H9 (cell line): ENCODE measurements around the gene FYN. TPM values are rescaled to one million over a fixed set of nuclear protein-coding genes. Genes with fewer than 3 reads are reported as not detected.
"Not testable (repeated sequence)": the region's sequence is repeated elsewhere in the genome, so short reads cannot be mapped to it uniquely, and the experiment has no call there.

Experiments used
- DNase-seq: peaks from one replicate; pipeline ENCODE4 v3.0.0-alpha.2; 2017
- H2AFZ ChIP-seq: one replicate; pipeline ENCODE4 v1.6.1; 2013; ENCODE audit warnings: mild to moderate bottlenecking, low read length, control low read depth, moderate library complexity
- H2AK5ac ChIP-seq: 2 replicates; pipeline ENCODE4 v1.6.1; 2013; ENCODE audit warnings: low read length, control low read depth, mixed read lengths; ENCODE audit not compliant: insufficient read length
- H2BK120ac ChIP-seq: one replicate; pipeline ENCODE4 v1.6.1; 2013; ENCODE audit warnings: low read depth, mild to moderate bottlenecking, low read length, control low read depth, inconsistent platforms; ENCODE audit not compliant: poor library complexity, severe bottlenecking
- H2BK12ac ChIP-seq: 2 replicates; pipeline ENCODE4 v1.6.1; 2013; ENCODE audit warnings: low read length, control low read depth, mixed read lengths, low read depth; ENCODE audit not compliant: insufficient read length
- H2BK15ac ChIP-seq: 2 replicates; pipeline ENCODE4 v1.6.1; 2013; ENCODE audit warnings: low read depth, low read length, control low read depth
- H2BK20ac ChIP-seq: one replicate; pipeline ENCODE4 v1.6.1; 2013; ENCODE audit warnings: low read depth, mild to moderate bottlenecking, low read length, control low read depth, inconsistent platforms; ENCODE audit not compliant: poor library complexity, severe bottlenecking
- H2BK5ac ChIP-seq: 2 replicates; pipeline ENCODE4 v1.6.1; 2013; ENCODE audit warnings: low read length, control low read depth, mixed read lengths; ENCODE audit not compliant: insufficient read length
- H3K14ac ChIP-seq: 2 replicates; pipeline ENCODE4 v1.6.1; 2013; ENCODE audit warnings: low read length, control low read depth; ENCODE audit not compliant: insufficient read depth
- H3K18ac ChIP-seq: 2 replicates; pipeline ENCODE4 v1.6.1; 2013; ENCODE audit warnings: low read depth, mild to moderate bottlenecking, mixed read lengths, low read length, control low read depth; ENCODE audit not compliant: insufficient read length
- H3K23ac ChIP-seq: 2 replicates; pipeline ENCODE4 v1.6.1; 2013; ENCODE audit warnings: low read length, control low read depth, mixed read lengths, low read depth; ENCODE audit not compliant: insufficient read length
- H3K23me2 ChIP-seq: 2 replicates; pipeline ENCODE4 v1.6.1; 2013; ENCODE audit warnings: low read depth, mild to moderate bottlenecking, mixed read lengths, low read length, control low read depth; ENCODE audit not compliant: insufficient read length, poor library complexity, severe bottlenecking
- H3K27ac ChIP-seq: 2 replicates; pipeline ENCODE4 v1.5.1; 2013; ENCODE audit warnings: low read length, control low read depth, mixed read lengths, low read depth; ENCODE audit not compliant: insufficient read length
- H3K27me3 ChIP-seq: 2 replicates; pipeline ENCODE4 v1.6.1; 2013; ENCODE audit warnings: low read length, control low read depth, inconsistent platforms; ENCODE audit not compliant: insufficient read depth
- H3K4ac ChIP-seq: 2 replicates; pipeline ENCODE4 v1.6.1; 2013; ENCODE audit warnings: low read depth, mild to moderate bottlenecking, control low read depth, inconsistent platforms, low read length, moderate library complexity
- H3K4me1 ChIP-seq: 2 replicates; pipeline ENCODE4 v1.6.1; 2013; ENCODE audit warnings: low read length, control low read depth, inconsistent platforms; ENCODE audit not compliant: insufficient read depth
- H3K4me2 ChIP-seq: 2 replicates; pipeline ENCODE4 v1.6.1; 2013; ENCODE audit warnings: low read length, control low read depth, mixed read lengths; ENCODE audit not compliant: insufficient read length, insufficient read depth
- H3K56ac ChIP-seq: 2 replicates; pipeline ENCODE4 v1.6.1; 2013; ENCODE audit warnings: low read depth, mild to moderate bottlenecking, mixed read lengths, low read length, control low read depth; ENCODE audit not compliant: insufficient read length
- H3K79me1 ChIP-seq: 2 replicates; pipeline ENCODE4 v1.6.1; 2013; ENCODE audit warnings: low read depth, mild to moderate bottlenecking, moderate library complexity, low read length, control low read depth, inconsistent platforms; ENCODE audit not compliant: insufficient read depth, poor library complexity, severe bottlenecking
- H3K79me2 ChIP-seq: 2 replicates; pipeline ENCODE4 v1.6.1; 2013; ENCODE audit warnings: low read length, control low read depth, inconsistent platforms; ENCODE audit not compliant: insufficient read depth
- H3K9ac ChIP-seq: 2 replicates; pipeline ENCODE4 v1.6.1; 2013; ENCODE audit warnings: low read length, control low read depth, mixed read lengths; ENCODE audit not compliant: insufficient read length; ENCODE audit errors: extremely low read depth
- H3K9me3 ChIP-seq: one replicate; pipeline ENCODE4 v1.6.1; 2013; ENCODE audit warnings: low read depth, low read length, inconsistent platforms; ENCODE audit not compliant: control insufficient read depth
- H3T11ph ChIP-seq: one replicate; pipeline ENCODE4 v1.6.1; 2013; ENCODE audit warnings: mild to moderate bottlenecking, low read length, control low read depth, inconsistent platforms
- H4K20me1 ChIP-seq: one replicate; pipeline ENCODE4 v1.6.1; 2013; ENCODE audit not compliant: control insufficient read depth, insufficient read length, insufficient read depth
- H4K5ac ChIP-seq: 2 replicates; pipeline ENCODE4 v1.6.1; 2013; ENCODE audit warnings: low read depth, mild to moderate bottlenecking, mixed read lengths, low read length, control low read depth; ENCODE audit not compliant: insufficient read length
- H4K8ac ChIP-seq: replicated peaks from 2 replicates; pipeline ENCODE4 v1.6.1; 2013; ENCODE audit warnings: low read length, control low read depth, mixed read lengths, low read depth; ENCODE audit not compliant: insufficient read length
- H4K91ac ChIP-seq: 2 replicates; pipeline ENCODE4 v1.6.1; 2013; ENCODE audit warnings: low read depth, mild to moderate bottlenecking, moderate library complexity, mixed read lengths, low read length, control low read depth; ENCODE audit not compliant: insufficient read length
- H3K27ac Mint-ChIP-seq, 3 experiments: 2 replicates in 2 of 3; 3 replicates in 1 of 3; pipeline ENCODE4 v1.8.0; 2020 to 2021; ENCODE audit warnings: mixed read lengths in 3 of 3, mild to moderate bottlenecking in 1 of 3, moderate library complexity in 1 of 3
- H3K27me3 Mint-ChIP-seq: 2 replicates; pipeline ENCODE4 v1.8.0; 2021; ENCODE audit warnings: low read depth, mild to moderate bottlenecking, moderate library complexity, mixed read lengths
- H3K36me3 Mint-ChIP-seq, 3 experiments: 2 replicates in 2 of 3; 3 replicates in 1 of 3; pipeline ENCODE4 v1.8.0; 2020 to 2021; ENCODE audit warnings: low read depth in 3 of 3, mixed read lengths in 3 of 3; ENCODE audit not compliant: insufficient read depth in 1 of 3
- H3K4me1 Mint-ChIP-seq, 2 experiments: 2 replicates each; pipeline ENCODE4 v1.8.0; 2020; ENCODE audit warnings: mixed read lengths in 2 of 2
- H3K4me3 Mint-ChIP-seq, 2 experiments: 2 replicates in 1 of 2; 3 replicates in 1 of 2; pipeline ENCODE4 v1.8.0; 2020 to 2021; ENCODE audit warnings: mild to moderate bottlenecking in 2 of 2, mixed read lengths in 2 of 2, moderate library complexity in 1 of 2
- H3K9me3 Mint-ChIP-seq, 2 experiments: 2 replicates in 1 of 2; 3 replicates in 1 of 2; pipeline ENCODE4 v1.8.0; 2020; ENCODE audit warnings: mild to moderate bottlenecking in 2 of 2, mixed read lengths in 2 of 2, moderate library complexity in 1 of 2
- WGBS: extraction: QIAGEN DNeasy Blood & Tissue Kit; methylation state at CpG from one replicate; pipeline ENCODE4 v1.1.7; 2013; ENCODE audit warnings: missing lambda C conversion rate, low lambda C conversion rate, mixed read lengths; ENCODE audit not compliant: insufficient read length; ENCODE audit errors: extremely low coverage; 5-methylcytosine and 5-hydroxymethylcytosine counted together
- total RNA-seq: library from RNA; stranded (reverse); gene quantifications from 2 replicates; pipeline ENCODE4 v1.2.1, GENCODE V29; 2021
- TF ChIP-seq, protein P1 (sequence below): fragments of 200-600 bp; sonication (generic); conservative IDR thresholded peaks from 3 replicates; pipeline ENCODE4 v1.8.0; 2021; ENCODE audit warnings: antibody characterized with exemption, mild to moderate bottlenecking

FYN gene
- total RNA-seq, 1 experiment from 2014 or later, result 64.8 TPM

DNA sequence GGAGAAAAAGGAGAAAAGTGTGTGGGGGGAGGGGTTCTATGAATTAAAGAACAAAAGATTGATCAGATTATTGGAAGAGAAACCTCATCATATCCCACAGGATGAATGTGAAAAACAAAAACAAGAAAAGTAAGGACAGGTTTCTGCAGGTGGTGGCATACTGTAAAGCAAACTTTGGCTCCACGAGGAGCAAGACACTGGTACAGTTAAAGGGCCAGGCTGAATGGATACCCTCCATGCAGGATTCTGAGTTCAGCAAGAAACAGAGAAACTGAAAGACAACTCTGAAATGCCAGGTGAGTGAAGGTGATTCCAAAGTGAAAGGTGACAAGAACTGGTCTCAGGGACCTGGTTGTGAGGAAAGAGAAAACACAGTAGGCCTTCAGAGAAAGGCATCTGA, 37.4 kb downstream of the FYN start:
- Histone ChIP-seq H3K4me2 (no peak overlapping the region), H3K4me1 (peaks cover 4% of the 10 kb centered on the region), H3K79me1 (no peaks in the 10 kb centered on the region), H3K23ac (no peak overlapping the region), H2BK5ac (no peak overlapping the region), H4K5ac (no peak overlapping the region), H3K79me2 (no peaks in the 10 kb centered on the region), H3K9ac (no peak overlapping the region), H2AK5ac (no peak overlapping the region), H4K91ac (no peak overlapping the region), H4K8ac (no peak overlapping the region), H3K9me3 (no peaks in the 10 kb centered on the region), H3K56ac (no peak overlapping the region), H3K4ac (no peak overlapping the region), H3K27ac (no peak overlapping the region), H2BK120ac (no peak overlapping the region), H3K23me2 (no peaks in the 10 kb centered on the region), H2AFZ (no peak overlapping the region), H2BK20ac (no peak overlapping the region), H3K14ac (no peak overlapping the region), H3K18ac (no peak overlapping the region), H2BK12ac (no peak overlapping the region), H3K27me3 (no peaks in the 10 kb centered on the region), H3T11ph (no peak overlapping the region), H4K20me1 (no peaks in the 10 kb centered on the region), H2BK15ac (no peak overlapping the region)
- H3K36me3 Mint-ChIP-seq, result no peaks in the 10 kb centered on the region; a peak in 1 of 7 replicates
- H3K4me1 Mint-ChIP-seq, result peaks cover 12 to 13% of the 10 kb centered on the region in 2 experiments
- H3K4me3 Mint-ChIP-seq, result no peak overlapping the region
- H3K27ac Mint-ChIP-seq, result peak overlapping the region; percentile 53 to 83 (median 66); a peak in 5 of 7 replicates
- no peaks in the 10 kb centered on the region for H3K27me3 Mint-ChIP-seq
- no peak for DNase-seq
- WGBS, result no CpG with 5 or more reads among the region's 1 CpG
- TF ChIP-seq, protein P1, sequence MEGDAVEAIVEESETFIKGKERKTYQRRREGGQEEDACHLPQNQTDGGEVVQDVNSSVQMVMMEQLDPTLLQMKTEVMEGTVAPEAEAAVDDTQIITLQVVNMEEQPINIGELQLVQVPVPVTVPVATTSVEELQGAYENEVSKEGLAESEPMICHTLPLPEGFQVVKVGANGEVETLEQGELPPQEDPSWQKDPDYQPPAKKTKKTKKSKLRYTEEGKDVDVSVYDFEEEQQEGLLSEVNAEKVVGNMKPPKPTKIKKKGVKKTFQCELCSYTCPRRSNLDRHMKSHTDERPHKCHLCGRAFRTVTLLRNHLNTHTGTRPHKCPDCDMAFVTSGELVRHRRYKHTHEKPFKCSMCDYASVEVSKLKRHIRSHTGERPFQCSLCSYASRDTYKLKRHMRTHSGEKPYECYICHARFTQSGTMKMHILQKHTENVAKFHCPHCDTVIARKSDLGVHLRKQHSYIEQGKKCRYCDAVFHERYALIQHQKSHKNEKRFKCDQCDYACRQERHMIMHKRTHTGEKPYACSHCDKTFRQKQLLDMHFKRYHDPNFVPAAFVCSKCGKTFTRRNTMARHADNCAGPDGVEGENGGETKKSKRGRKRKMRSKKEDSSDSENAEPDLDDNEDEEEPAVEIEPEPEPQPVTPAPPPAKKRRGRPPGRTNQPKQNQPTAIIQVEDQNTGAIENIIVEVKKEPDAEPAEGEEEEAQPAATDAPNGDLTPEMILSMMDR, result no peak
- H3K9me3 Mint-ChIP-seq, result no peaks in the 10 kb centered on the region

DNA sequence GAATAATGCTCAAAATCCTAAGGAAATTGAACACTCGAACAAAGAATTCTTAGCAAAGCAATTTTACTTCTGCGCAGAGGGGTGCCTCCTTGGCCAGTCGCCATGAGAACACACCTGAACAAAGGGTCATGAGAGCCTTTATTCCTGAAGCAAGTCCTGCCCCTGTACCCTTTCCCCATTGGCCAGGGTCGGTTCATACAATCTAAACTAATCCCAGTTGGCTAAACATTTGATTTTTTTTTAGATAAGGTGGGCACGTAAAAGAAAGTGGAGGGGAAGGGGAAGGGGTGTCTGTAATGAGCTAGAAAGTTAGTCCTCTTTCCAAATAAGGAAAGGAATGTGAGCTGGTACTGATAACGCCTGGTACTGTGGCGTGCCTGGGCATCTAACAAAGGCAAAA, 37.9 kb downstream of the FYN start:
- not testable (repeated sequence) for H2AFZ ChIP-seq, H3K56ac ChIP-seq, H3K27ac ChIP-seq, H3K4ac ChIP-seq, H3K14ac ChIP-seq, H3K4me1 ChIP-seq, H3K23me2 ChIP-seq, H4K20me1 ChIP-seq, H3K18ac ChIP-seq, H3K79me2 ChIP-seq, H3K36me3 Mint-ChIP-seq, H3K4me3 Mint-ChIP-seq, H3K9me3 ChIP-seq, H3K9ac ChIP-seq, H3K27me3 Mint-ChIP-seq, H4K8ac ChIP-seq, H4K91ac ChIP-seq, H2BK15ac ChIP-seq, H3K9me3 Mint-ChIP-seq, H4K5ac ChIP-seq, H3K23ac ChIP-seq, H3T11ph ChIP-seq, H3K4me2 ChIP-seq, H2BK5ac ChIP-seq, H2BK120ac ChIP-seq, H3K27me3 ChIP-seq, H2AK5ac ChIP-seq, H2BK20ac ChIP-seq, DNase-seq, H3K79me1 ChIP-seq, H2BK12ac ChIP-seq
- Mint-ChIP-seq H3K4me1 (peaks cover 12 to 13% of the 10 kb centered on the region in 2 experiments), H3K27ac (peak overlapping the region; percentile 53 to 83 (median 66); a peak in 6 of 7 replicates)
- no CpG with 5 or more reads among the region's 7 CpGs for WGBS
